HG03460 (cell line): ENCODE data around the gene PDE11A.

ENCODE experiments used
- ATAC-seq: cut with Tn5 transposase; IDR thresholded peaks from one replicate; pipeline ENCODE4 v1.9.1; 2021; ENCODE audit not compliant: unreplicated experiment

PDE11A gene

GRCh38 chr2:177709986-177710401, 362.6 kb downstream of the PDE11A start:
- ATAC-seq, result no peak

- ATAC-seq, result no peak
These were observed 363.7 kb downstream of the PDE11A start for GRCh38 chr2:177708660-177709444.

GRCh38 chr2:177708106-177708505, 364.5 kb downstream of the PDE11A start:
- no peak for ATAC-seq

GRCh38 chr2:177705511-177706173, 366.9 kb downstream of the PDE11A start:
- ATAC-seq, result no peak

GRCh38 chr2:177703159-177703558, 369.4 kb downstream of the PDE11A start:
- no peak for ATAC-seq

GRCh38 chr2:177698281-177698680, 374.3 kb downstream of the PDE11A start:
- no peak for ATAC-seq

- ATAC-seq, result no peak
These were observed 378.2 kb downstream of the PDE11A start for GRCh38 chr2:177694348-177694747.

GRCh38 chr2:177693658-177694339, 378.8 kb downstream of the PDE11A start:
- ATAC-seq, result no peak

GRCh38 chr2:177692783-177693269, 379.8 kb downstream of the PDE11A start:
- ATAC-seq, result no peak

GRCh38 chr2:177692042-177692782, 380.4 kb downstream of the PDE11A start:
- ATAC-seq, result no peak

GRCh38 chr2:177691177-177691576, 381.4 kb downstream of the PDE11A start:
- ATAC-seq, result no peak

GRCh38 chr2:177689623-177690022, 383.0 kb downstream of the PDE11A start:
- ATAC-seq, result no peak

GRCh38 chr2:177688844-177689243, 383.7 kb downstream of the PDE11A start:
- no peak for ATAC-seq

GRCh38 chr2:177683661-177684069, 388.9 kb downstream of the PDE11A start:
- no peak for ATAC-seq

- no peak for ATAC-seq
These were observed 389.5 kb downstream of the PDE11A start for GRCh38 chr2:177682836-177683660.

- no peak for ATAC-seq
These were observed 390.6 kb downstream of the PDE11A start for GRCh38 chr2:177682006-177682405.

GRCh38 chr2:177680866-177681712, 391.5 kb downstream of the PDE11A start:
- ATAC-seq, result no peak

- no peak for ATAC-seq
These were observed 392.7 kb downstream of the PDE11A start for GRCh38 chr2:177679611-177680605.
